ENCODE measurements around the gene PDGFD. TPM values are rescaled to one million over a fixed set of nuclear protein-coding genes. Genes with fewer than 3 reads are reported as not detected.

Gene PDGFD
- total and polyA plus RNA-seq, 9 donors: 42.8 to 134 (median 77.9) TPM

DNA sequence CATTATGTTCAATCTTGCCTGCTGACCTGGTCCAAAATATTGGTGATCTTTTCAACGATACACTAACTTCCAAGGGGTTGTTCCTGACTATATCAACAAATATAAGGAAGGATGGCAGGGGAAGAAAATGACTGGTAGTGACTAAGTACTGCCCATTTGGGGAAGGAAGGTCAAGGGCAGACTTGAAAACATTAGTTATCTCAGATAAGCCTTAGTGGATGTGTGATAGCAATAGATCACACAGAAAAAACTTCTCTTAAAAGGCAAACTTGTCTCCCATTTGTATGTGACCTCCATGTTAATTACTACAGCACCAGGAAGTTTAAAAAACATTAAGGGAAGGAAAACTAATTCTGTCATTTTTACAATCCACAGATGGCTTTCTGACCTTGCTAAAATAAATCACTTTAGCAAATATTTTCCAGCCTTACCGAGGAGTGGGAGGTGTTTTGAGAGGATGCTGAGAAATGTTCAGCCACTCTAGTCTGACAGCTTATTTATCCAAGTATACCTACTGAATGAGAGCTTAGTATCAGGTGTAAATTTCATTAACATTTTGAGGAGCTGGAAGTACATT is 215.7 kb downstream of the PDGFD start:
- TF ChIP-seq POLR2A (IDR thresholded peaks at IDR 0.05): no peak
- TF ChIP-seq, protein P1, sequence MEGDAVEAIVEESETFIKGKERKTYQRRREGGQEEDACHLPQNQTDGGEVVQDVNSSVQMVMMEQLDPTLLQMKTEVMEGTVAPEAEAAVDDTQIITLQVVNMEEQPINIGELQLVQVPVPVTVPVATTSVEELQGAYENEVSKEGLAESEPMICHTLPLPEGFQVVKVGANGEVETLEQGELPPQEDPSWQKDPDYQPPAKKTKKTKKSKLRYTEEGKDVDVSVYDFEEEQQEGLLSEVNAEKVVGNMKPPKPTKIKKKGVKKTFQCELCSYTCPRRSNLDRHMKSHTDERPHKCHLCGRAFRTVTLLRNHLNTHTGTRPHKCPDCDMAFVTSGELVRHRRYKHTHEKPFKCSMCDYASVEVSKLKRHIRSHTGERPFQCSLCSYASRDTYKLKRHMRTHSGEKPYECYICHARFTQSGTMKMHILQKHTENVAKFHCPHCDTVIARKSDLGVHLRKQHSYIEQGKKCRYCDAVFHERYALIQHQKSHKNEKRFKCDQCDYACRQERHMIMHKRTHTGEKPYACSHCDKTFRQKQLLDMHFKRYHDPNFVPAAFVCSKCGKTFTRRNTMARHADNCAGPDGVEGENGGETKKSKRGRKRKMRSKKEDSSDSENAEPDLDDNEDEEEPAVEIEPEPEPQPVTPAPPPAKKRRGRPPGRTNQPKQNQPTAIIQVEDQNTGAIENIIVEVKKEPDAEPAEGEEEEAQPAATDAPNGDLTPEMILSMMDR (IDR thresholded peaks at IDR 0.05): no peak
- TF ChIP-seq EP300 (IDR thresholded peaks at IDR 0.05): no peak
- intact Hi-C loops (cut with DNase I): no loop called here
- no peak overlapping the region for H3K27ac ChIP-seq
- H3K27me3 ChIP-seq: no peaks in the 10 kb centered on the region
- no peak overlapping the region for H3K4me3 ChIP-seq
- peaks cover 16% of the 10 kb centered on the region for H3K4me1 ChIP-seq (ENCODE audit: insufficient read depth)
- no peak for DNase-seq
- H3K9me3 ChIP-seq: no peaks in the 10 kb centered on the region
- WGBS, 3 donors: 34 to 46% (median 45%) methylated on average over 2 of the region's 2 CpGs
- H3K36me3 ChIP-seq: no peaks in the 10 kb centered on the region

GRCh38 chr11:103947546-103947919 is 216.4 kb downstream of the PDGFD start:
- WGBS, 3 donors: 13 to 25% (median 16%) methylated on average over 2 of the region's 2 CpGs

DNA sequence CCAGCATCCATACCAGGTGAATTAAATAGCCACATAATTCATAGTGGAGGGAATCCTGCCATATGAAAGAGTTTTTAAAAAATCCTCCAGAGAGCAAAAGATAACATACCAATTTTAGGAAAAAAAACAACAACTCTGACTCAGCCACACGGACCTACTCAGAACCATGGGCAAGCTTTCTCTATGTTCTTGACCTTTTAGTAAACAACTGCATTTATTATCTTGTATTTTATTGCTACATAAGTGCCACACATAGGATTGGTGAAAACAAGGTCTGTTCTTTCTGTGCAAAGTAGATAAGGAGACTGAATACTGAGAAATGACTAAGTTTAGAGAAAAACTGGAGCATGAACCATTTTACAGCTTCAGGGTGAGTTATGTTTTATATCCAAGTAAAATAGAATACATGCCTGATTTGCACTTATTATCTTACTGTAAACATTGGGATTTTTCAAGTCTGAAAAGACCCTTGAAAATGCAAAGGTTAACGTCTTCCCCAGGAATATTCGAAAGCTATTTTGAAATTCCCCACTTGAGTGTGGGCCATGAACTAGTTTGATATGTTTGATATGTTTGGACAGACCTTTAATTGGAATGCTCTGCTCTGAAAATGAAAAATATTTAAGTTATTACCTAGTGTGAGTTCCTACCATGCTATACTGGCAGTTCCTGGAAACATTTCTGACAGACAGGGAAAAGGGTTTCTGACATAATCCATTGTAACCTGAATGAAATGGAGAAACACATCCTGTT is 217.0 kb downstream of the PDGFD start:
- Histone ChIP-seq H3K4me3 (no peak overlapping the region), H3K27ac (peak overlapping the region in 1 of 2 donors; percentile 35), H3K4me1 (ENCODE audit: insufficient read depth) (peaks cover 16% of the 10 kb centered on the region), H3K27me3 (no peaks in the 10 kb centered on the region), H3K36me3 (no peaks in the 10 kb centered on the region), H3K9me3 (no peaks in the 10 kb centered on the region)
- no peak for DNase-seq
- TF ChIP-seq, protein P1 (IDR thresholded peaks at IDR 0.05): no peak
- TF ChIP-seq POLR2A (IDR thresholded peaks at IDR 0.05) (no peak), EP300 (IDR thresholded peaks at IDR 0.05) (no peak)
- intact Hi-C loops (cut with DNase I): no loop called here
- WGBS, 3 donors: 5 to 8% (median 8%) methylated on average over 3 of the region's 3 CpGs

More at GRCh38 chr11:103947546-103947919, 216.4 kb downstream of the PDGFD start:
- TF ChIP-seq EP300 (IDR thresholded peaks at IDR 0.05): no peak
- H3K4me1 ChIP-seq (ENCODE audit: insufficient read depth): peaks cover 16% of the 10 kb centered on the region
- no peak for DNase-seq
- no peaks in the 10 kb centered on the region for H3K27me3 ChIP-seq
- H3K36me3 ChIP-seq: no peaks in the 10 kb centered on the region
- H3K4me3 ChIP-seq: no peak overlapping the region
- intact Hi-C loops (cut with DNase I): no loop called here
- H3K9me3 ChIP-seq: no peaks in the 10 kb centered on the region
- H3K27ac ChIP-seq: peak overlapping the region in 1 of 2 donors; percentile 35

GRCh38 chr11:103944251-103944940 is 219.6 kb downstream of the PDGFD start:
- WGBS, 3 donors: 98 to 100% (median 98%) methylated on average over 1 of the region's 1 CpG
- Histone ChIP-seq H3K27ac (no peak overlapping the region), H3K4me1 (ENCODE audit: insufficient read depth) (peaks cover 14% of the 10 kb centered on the region), H3K4me3 (no peak overlapping the region), H3K36me3 (no peaks in the 10 kb centered on the region), H3K27me3 (no peaks in the 10 kb centered on the region), H3K9me3 (no peaks in the 10 kb centered on the region)
- intact Hi-C loops (cut with DNase I): no loop called here
- TF ChIP-seq, protein P1 (IDR thresholded peaks at IDR 0.05): no peak
- TF ChIP-seq POLR2A (IDR thresholded peaks at IDR 0.05): no peak
- TF ChIP-seq EP300 (IDR thresholded peaks at IDR 0.05): no peak
- DNase-seq: no peak

Data from ovary (tissue), 9 donors.